K562 (cell line): ENCODE results near the gene CALD1. TPM values are rescaled to one million over a fixed set of nuclear protein-coding genes. Genes with fewer than 3 reads are reported as not detected.

Experiments used
- ATAC-seq: fragments of 200-7000 bp; cut with Tn5 transposase; 3 replicates; pipeline ENCODE4 v1.9.1; 2020; ENCODE audit warnings: moderate library complexity
- BruUV-seq: library from RNA; stranded (reverse); fragments of 400-500 nt; replicated peaks from 2 replicates; lab custom pipeline; 2021; lab: Mats Ljungman, UMichigan
- CTCF ChIA-PET: fragments of 300-600 bp; formaldehyde crosslinking; extraction: SDS; loops from one replicate; lab custom pipeline; 2021; ENCODE audit warnings: low intra/inter-chr PET ratio; lab: Yijun Ruan, JAX
- POLR2A ChIA-PET: fragments of 300-600, 350-650 bp; sonication (Branson Sonifier 250); formaldehyde crosslinking; extraction: SDS; loops from one replicate; lab custom pipeline; 2021; ENCODE audit warnings: antibody characterized with exemption, inconsistent platforms; lab: Yijun Ruan, JAX
- DNase-seq, 4 experiments: peaks; one replicate each; pipeline versions ENCODE4 v3.0.0 to v3.0.0-alpha.2; 2011 to 2018; ENCODE audit warnings: low spot score in 3 of 4, mixed read lengths in 3 of 4; ENCODE audit errors: extremely low read depth in 1 of 4
- FAIRE-seq: peaks from 2 replicates; lab custom pipeline; 2011; peaks lifted over from hg19 to GRCh38; lab: Jason Lieb, UNC
- H2AFZ ChIP-seq: 2 replicates; pipeline ENCODE4 v1.6.0; 2011; ENCODE audit warnings: low read depth, low read length, control low read depth, inconsistent platforms
- H3K27ac ChIP-seq: fragments of 200-600 bp; 3 replicates; pipeline ENCODE4 v1.8.0; 2011; ENCODE audit warnings: low read depth, mild to moderate bottlenecking, control low read depth, inconsistent platforms, low read length, moderate library complexity, mixed read lengths; ENCODE audit errors: extremely low read depth
- H3K27me3 ChIP-seq, 2 experiments: fragments of 300-600 bp in 1 of 2; 2 replicates in 1 of 2; 3 replicates in 1 of 2; pipeline versions ENCODE4 v1.6.0 to v1.8.0; 2011; ENCODE audit warnings: inconsistent platforms in 2 of 2, low read length in 2 of 2, mild to moderate bottlenecking in 1 of 2, mixed read lengths in 1 of 2, moderate library complexity in 1 of 2; ENCODE audit not compliant: control insufficient read depth in 2 of 2, insufficient read depth in 2 of 2
- H3K36me3 ChIP-seq: fragments of 300-600 bp; 3 replicates; pipeline ENCODE4 v1.8.0; 2011; ENCODE audit warnings: mild to moderate bottlenecking, low read length, inconsistent platforms; ENCODE audit not compliant: control insufficient read depth, insufficient read depth
- H3K4me1 ChIP-seq, 2 experiments: fragments of 200-600 bp in 1 of 2; replicated peaks in 1 of 2; 2 replicates in 1 of 2; 3 replicates in 1 of 2; pipeline versions ENCODE4 v1.5.1 to v1.8.0; 2011; ENCODE audit warnings: inconsistent platforms in 2 of 2, low read length in 2 of 2, mild to moderate bottlenecking in 1 of 2, mixed read lengths in 1 of 2, moderate library complexity in 1 of 2; ENCODE audit not compliant: control insufficient read depth in 2 of 2, insufficient read depth in 2 of 2
- H3K4me2 ChIP-seq: 2 replicates; pipeline ENCODE4 v1.6.1; 2011; ENCODE audit warnings: low read length, control low read depth, inconsistent platforms, mixed read lengths; ENCODE audit not compliant: insufficient read depth
- H3K4me3 ChIP-seq: fragments of 200-600 bp; sonication (generic), shearing (Covaris generic); 2 replicates; pipeline ENCODE4 v1.5.1; 2016; ENCODE audit warnings: control low read depth, inconsistent platforms
- H3K79me2 ChIP-seq: fragments of 200-600 bp; 3 replicates; pipeline ENCODE4 v1.8.0; 2011; ENCODE audit warnings: low read length, inconsistent platforms; ENCODE audit not compliant: control insufficient read depth, insufficient read depth
- H3K9ac ChIP-seq, 2 experiments: 2 replicates each; pipeline versions ENCODE4 v1.6.0 to v1.6.1; 2011; ENCODE audit warnings: low read depth in 2 of 2, low read length in 2 of 2, control low read depth in 1 of 2, inconsistent platforms in 1 of 2, mild to moderate bottlenecking in 1 of 2, mixed read lengths in 1 of 2; ENCODE audit not compliant: insufficient read depth in 1 of 2
- H3K9me1 ChIP-seq: one replicate; pipeline ENCODE4 v1.6.0; 2011; ENCODE audit warnings: inconsistent platforms, mild to moderate bottlenecking, low read length, moderate library complexity; ENCODE audit not compliant: control insufficient read depth, insufficient read depth
- H3K9me3 ChIP-seq: replicated peaks from 2 replicates; pipeline ENCODE4 v1.5.1; 2011; ENCODE audit warnings: low read depth, low read length, inconsistent platforms; ENCODE audit not compliant: control insufficient read depth, insufficient read depth
- H4K20me1 ChIP-seq: replicated peaks from 2 replicates; pipeline ENCODE4 v1.6.1; 2011; ENCODE audit warnings: low read length, inconsistent platforms, mixed read lengths; ENCODE audit not compliant: control insufficient read depth, insufficient read depth
- FOXA3 ChIP-seq, 2 experiments: fragments of 450-650 bp in 1 of 2; sonication (generic) in 1 of 2; formaldehyde crosslinking; IDR thresholded peaks in 1 of 2; conservative IDR thresholded peaks in 1 of 2; 2 replicates each; pipeline versions ENCODE4 v1.4.0 to v1.8.0; 2020 to 2022; ENCODE audit warnings: mild to moderate bottlenecking in 2 of 2, missing genetic modification reagents in 1 of 2
- GABPA ChIP-seq: fragments of 200-800 bp; sonication (Bioruptor generic); conservative IDR thresholded peaks from 2 replicates; pipeline ENCODE4 v1.6.1; 2016; ENCODE audit warnings: low read depth, missing genetic modification characterization, missing compliant biosample characterization
- GATAD2B ChIP-seq: fragments of 450-650 bp; IDR thresholded peaks from 2 replicates; pipeline ENCODE4 v1.6.1; 2017; ENCODE audit warnings: mild to moderate bottlenecking, borderline replicate concordance
- IRF2 ChIP-seq: sonication (generic); formaldehyde crosslinking; IDR thresholded peaks from 2 replicates; pipeline ENCODE4 v1.8.1; 2022; ENCODE audit warnings: mild to moderate bottlenecking, missing genetic modification reagents
- ZKSCAN1 ChIP-seq: fragments of 150-350 bp; IDR thresholded peaks from 2 replicates; pipeline ENCODE4 v1.6.1; 2016; ENCODE audit warnings: low read depth, low read length
- WGBS: fragments of 100-300 bp; shearing (Covaris generic); methylation state at CpG from one replicate; pipeline ENCODE4 v1.1.6; 2016; ENCODE audit warnings: low coverage, mixed read lengths; ENCODE audit not compliant: insufficient coverage; ENCODE audit errors: missing lambda C conversion rate; 5-methylcytosine and 5-hydroxymethylcytosine counted together
- in situ Hi-C: fragments of 300-500 bp; cut with MboI; formaldehyde crosslinking; loops from 4 replicates; pipeline ENCODE4 v1.15.0; 2018; ENCODE audit warnings: inconsistent platforms, mixed read lengths
- intact Hi-C: fragments of 100-400 bp; cut with micrococcal nuclease; formaldehyde crosslinking; loops from 2 replicates; pipeline ENCODE4 v1.14.2; 2022
- polyA plus RNA-seq, 8 experiments: library from polyadenylated mRNA; depleted of rRNA in 4 of 8; stranded (reverse) in 5 of 8; unstranded in 3 of 8; fragments of >200 nt; fragmentation: Nextera tagmentation in 2 of 8; fragmentation: Illumina TruSeq in 1 of 8; extraction: Ambion mirVana in 2 of 8; extraction: Trizol in 1 of 8; gene quantifications; 2 replicates each; pipeline versions ENCODE4 v1.2.1 to v1.2.3, GENCODE V29; 2011 to 2014; ENCODE audit warnings: inconsistent platforms in 1 of 8, missing spikeins in 1 of 8
- total RNA-seq, 7 experiments: library from RNA; depleted of rRNA in 6 of 7; stranded (reverse); fragments of >200 nt in 6 of 7; fragmentation: Illumina TruSeq in 2 of 7; extraction: Trizol in 2 of 7; gene quantifications; 2 replicates each; pipeline versions ENCODE4 v1.2.1 to v1.2.3, GENCODE V29; 2011 to 2021; ENCODE audit warnings: low replicate concordance in 1 of 7
- TF ChIP-seq, protein P1 (sequence below): sonication (generic); formaldehyde crosslinking; IDR thresholded peaks from 2 replicates; pipeline ENCODE4 v1.9.0; 2022; ENCODE audit warnings: mild to moderate bottlenecking, missing genetic modification reagents

CALD1 gene
- total and polyA plus RNA-seq, 9 of the 15 experiments (the other 6 are each of a cell fraction or from before 2014, with no cell fraction given): 0.40 TPM; not detected in 8

DNA sequence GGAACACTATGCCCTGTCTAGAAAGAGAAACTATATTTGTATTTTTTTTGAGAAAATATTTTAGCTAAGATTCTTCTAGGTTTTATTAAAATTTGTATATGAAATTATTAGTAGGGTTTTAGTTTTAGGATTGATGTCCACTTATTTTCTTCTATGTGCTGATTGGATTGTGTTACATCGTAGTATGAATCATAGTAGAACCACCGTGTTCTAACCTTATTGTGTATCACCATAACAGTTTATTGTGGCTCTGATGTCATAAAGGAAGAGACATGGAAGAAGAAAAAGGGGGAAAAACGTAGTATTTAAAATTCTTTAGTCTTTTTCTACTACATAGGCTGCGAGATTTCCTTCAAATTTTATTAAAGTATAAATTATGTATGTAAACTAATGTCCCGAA, 208.7 kb downstream of the CALD1 start:
- Histone ChIP-seq H3K4me1 (peaks cover 9 to 16% of the 10 kb centered on the region in 2 experiments; a peak in 4 of 5 replicates), H4K20me1 (no peaks in the 10 kb centered on the region), H3K36me3 (peaks cover 9% of the 10 kb centered on the region; the same call in 2 of the 3 replicates), H3K79me2 (peaks cover 11% of the 10 kb centered on the region), H3K9me3 (no peaks in the 10 kb centered on the region), H3K9me1 (no peaks in the 10 kb centered on the region), H3K27me3 (no peaks in the 10 kb centered on the region), H2AFZ (no peak overlapping the region), H3K4me2 (no peak overlapping the region), H3K9ac (no peak overlapping the region), H3K27ac (no peak overlapping the region), H3K4me3 (no peak overlapping the region)
- no peak for FAIRE-seq
- ChIA-PET CTCF (no interaction called here), POLR2A (interaction anchor here (1.3 kb wide), 1 partner anchor 8 kb away, joined by 4 read pairs; no protein-coding TSS in a partner anchor)
- BruUV-seq: no TSS peak
- TF ChIP-seq GATAD2B (0 out of 2 replicates have a peak, but pooled peaks have one; percentile 23), IRF2 (CRISPR knock-in tag) (no peak)
- 68% methylated on average over 5 of the region's 5 CpGs for WGBS
- DNase-seq: no peak
- intact Hi-C loops: no loop called here
- in situ Hi-C loops: no loop called here
- ATAC-seq: no peak

DNA sequence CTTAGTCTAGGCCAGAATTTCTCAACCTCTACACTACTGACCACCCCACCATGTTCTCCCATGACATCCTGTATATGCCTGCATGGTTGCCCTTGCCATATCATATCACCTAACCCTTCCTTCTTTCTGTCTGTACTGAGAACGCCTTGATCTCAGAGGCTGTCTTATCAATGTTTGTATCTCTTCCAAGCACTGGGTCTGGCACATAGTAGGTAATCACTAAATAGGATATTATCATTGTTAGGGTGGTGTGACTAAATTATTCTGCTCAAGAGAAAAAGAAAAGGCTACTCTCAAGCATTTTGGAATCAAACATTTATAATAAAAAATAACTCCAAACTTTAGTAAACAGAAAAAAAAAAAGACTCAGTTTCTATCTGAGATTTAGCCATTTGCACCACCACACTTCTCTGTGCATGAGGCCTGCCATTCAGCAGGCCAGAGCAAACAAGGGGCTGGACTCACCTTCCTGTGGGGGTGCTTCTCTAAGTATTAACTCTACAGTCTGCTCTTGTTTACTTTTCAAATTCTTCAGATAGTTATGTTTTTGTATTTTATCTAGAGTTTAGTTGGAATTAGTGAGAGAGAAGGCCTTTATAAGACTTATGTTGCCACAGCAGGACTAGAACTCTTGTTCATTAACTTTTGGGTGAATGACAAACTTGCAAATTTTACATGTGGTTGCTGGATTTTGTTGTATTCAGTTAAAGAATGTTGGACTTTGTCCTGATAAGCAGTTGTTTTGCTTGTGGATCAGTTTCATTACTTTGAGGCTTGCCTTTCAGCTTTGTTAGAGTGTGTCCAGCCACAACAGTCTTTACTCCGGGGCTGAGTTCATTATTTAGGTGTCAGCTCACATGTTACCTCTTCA, 212.3 kb downstream of the CALD1 start:
- intact Hi-C loops (no loop called here), in situ Hi-C loops (no loop called here)
- no peak overlapping the region for H2AFZ ChIP-seq
- peaks cover 10% of the 10 kb centered on the region for H3K79me2 ChIP-seq
- no peak overlapping the region for H3K4me3 ChIP-seq
- no peaks in the 10 kb centered on the region for H3K27me3 ChIP-seq
- FAIRE-seq (peak; percentile 6), ATAC-seq (no peak; the same call in 2 of the 3 replicates), DNase-seq (no peak)
- no peaks in the 10 kb centered on the region for H3K9me1 ChIP-seq
- H4K20me1 ChIP-seq: no peaks in the 10 kb centered on the region
- H3K27ac ChIP-seq: no peak overlapping the region
- WGBS: 37% methylated on average over 2 of the region's 2 CpGs
- H3K4me2 ChIP-seq: no peak overlapping the region
- CTCF ChIA-PET: no interaction called here
- H3K9me3 ChIP-seq: no peaks in the 10 kb centered on the region
- no TSS peak for BruUV-seq
- no peak overlapping the region for H3K9ac ChIP-seq
- peaks cover 3 to 16% of the 10 kb centered on the region in 2 experiments; a peak in 4 of 5 replicates for H3K4me1 ChIP-seq
- peaks cover 12% of the 10 kb centered on the region; the same call in 2 of the 3 replicates for H3K36me3 ChIP-seq
- TF ChIP-seq FOXA3 (CRISPR knock-in tag; conservative IDR thresholded peaks at IDR 0.05 in 1 of 2, IDR thresholded peaks at IDR 0.05 in 1 of 2): 0 out of 4 replicates have a peak, but pooled peaks of 1 of the 2 experiments have one; percentile 21
- peak; percentile 81; the same call in 1 of the 2 replicates for TF ChIP-seq ZKSCAN1
- TF ChIP-seq GABPA (tag): 0 out of 2 replicates have a peak, but pooled peaks have one; percentile 17
- TF ChIP-seq, protein P1, sequence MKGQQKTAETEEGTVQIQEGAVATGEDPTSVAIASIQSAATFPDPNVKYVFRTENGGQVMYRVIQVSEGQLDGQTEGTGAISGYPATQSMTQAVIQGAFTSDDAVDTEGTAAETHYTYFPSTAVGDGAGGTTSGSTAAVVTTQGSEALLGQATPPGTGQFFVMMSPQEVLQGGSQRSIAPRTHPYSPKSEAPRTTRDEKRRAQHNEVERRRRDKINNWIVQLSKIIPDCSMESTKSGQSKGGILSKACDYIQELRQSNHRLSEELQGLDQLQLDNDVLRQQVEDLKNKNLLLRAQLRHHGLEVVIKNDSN: no peak
- POLR2A ChIA-PET: interaction anchor here (0.5 kb wide), 1 partner anchor 260 kb away, joined by 4 read pairs; no protein-coding TSS in a partner anchor
